Nephron progenitor cell (in vitro differentiated cells): Measurements from ENCODE around the gene LCLAT1.

Source experiments
- DNase-seq: peaks from one replicate; pipeline ENCODE4 v3.0.0; 2021
- H3K27ac Mint-ChIP-seq: 2 replicates; pipeline ENCODE4 v1.8.0; 2021; ENCODE audit warnings: mild to moderate bottlenecking, moderate library complexity, mixed read lengths
- H3K27me3 Mint-ChIP-seq: 2 replicates; pipeline ENCODE4 v1.8.0; 2021; ENCODE audit warnings: mild to moderate bottlenecking, low read depth, mixed read lengths; ENCODE audit not compliant: poor library complexity
- H3K36me3 Mint-ChIP-seq: 2 replicates; pipeline ENCODE4 v1.8.0; 2021; ENCODE audit warnings: low read depth, mixed read lengths
- H3K4me1 Mint-ChIP-seq: 2 replicates; pipeline ENCODE4 v1.8.0; 2021; ENCODE audit warnings: mixed read lengths
- H3K4me3 Mint-ChIP-seq: 2 replicates; pipeline ENCODE4 v1.8.0; 2021; ENCODE audit warnings: mild to moderate bottlenecking, moderate library complexity, mixed read lengths
- H3K9me3 Mint-ChIP-seq: 2 replicates; pipeline ENCODE4 v1.8.0; 2021; ENCODE audit warnings: mild to moderate bottlenecking, moderate library complexity, mixed read lengths
- TF ChIP-seq, protein P1 (sequence below): fragments of 200-600 bp; sonication (generic); IDR thresholded peaks from 2 replicates; pipeline ENCODE4 v1.5.0; 2021; ENCODE audit warnings: antibody characterized with exemption

The LCLAT1 gene

GRCh38 chr2:30447149-30448045 lies at the start of gene LCLAT1:
Gene LCLAT1 (plus strand): TSS chr2:30447246. CDS start chr2:30525591, 78,345 bp downstream.
- TF ChIP-seq, protein P1, sequence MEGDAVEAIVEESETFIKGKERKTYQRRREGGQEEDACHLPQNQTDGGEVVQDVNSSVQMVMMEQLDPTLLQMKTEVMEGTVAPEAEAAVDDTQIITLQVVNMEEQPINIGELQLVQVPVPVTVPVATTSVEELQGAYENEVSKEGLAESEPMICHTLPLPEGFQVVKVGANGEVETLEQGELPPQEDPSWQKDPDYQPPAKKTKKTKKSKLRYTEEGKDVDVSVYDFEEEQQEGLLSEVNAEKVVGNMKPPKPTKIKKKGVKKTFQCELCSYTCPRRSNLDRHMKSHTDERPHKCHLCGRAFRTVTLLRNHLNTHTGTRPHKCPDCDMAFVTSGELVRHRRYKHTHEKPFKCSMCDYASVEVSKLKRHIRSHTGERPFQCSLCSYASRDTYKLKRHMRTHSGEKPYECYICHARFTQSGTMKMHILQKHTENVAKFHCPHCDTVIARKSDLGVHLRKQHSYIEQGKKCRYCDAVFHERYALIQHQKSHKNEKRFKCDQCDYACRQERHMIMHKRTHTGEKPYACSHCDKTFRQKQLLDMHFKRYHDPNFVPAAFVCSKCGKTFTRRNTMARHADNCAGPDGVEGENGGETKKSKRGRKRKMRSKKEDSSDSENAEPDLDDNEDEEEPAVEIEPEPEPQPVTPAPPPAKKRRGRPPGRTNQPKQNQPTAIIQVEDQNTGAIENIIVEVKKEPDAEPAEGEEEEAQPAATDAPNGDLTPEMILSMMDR, result no peak
- Mint-ChIP-seq H3K27me3 (peaks cover 14% of the 10 kb centered on the region), H3K27ac (peak within 1 kb of the TSS; percentile 87), H3K4me3 (peak within 1 kb of the TSS; percentile 90), H3K9me3 (no peaks in the 10 kb centered on the region), H3K4me1 (peaks cover 24% of the 10 kb centered on the region), H3K36me3 (peaks cover 21% of the 10 kb centered on the region)
- DNase-seq, result peak; percentile 79

GRCh38 chr2:30398084-30398873 lies 48.8 kb upstream of the LCLAT1 start:
- peaks cover 17% of the 10 kb centered on the region for H3K4me1 Mint-ChIP-seq
- DNase-seq, result no peak
- H3K4me3 Mint-ChIP-seq, result no peak overlapping the region
- H3K36me3 Mint-ChIP-seq, result no peaks in the 10 kb centered on the region
- H3K27me3 Mint-ChIP-seq, result peaks cover 13% of the 10 kb centered on the region
- no peak overlapping the region for H3K27ac Mint-ChIP-seq
- TF ChIP-seq, protein P1, result no peak
- H3K9me3 Mint-ChIP-seq, result no peaks in the 10 kb centered on the region

GRCh38 chr2:30400151-30400954 lies 46.7 kb upstream of the LCLAT1 start:
- Mint-ChIP-seq H3K36me3 (no peaks in the 10 kb centered on the region), H3K4me1 (peaks cover 37% of the 10 kb centered on the region), H3K27ac (no peak overlapping the region), H3K4me3 (no peak overlapping the region), H3K27me3 (peaks cover 8% of the 10 kb centered on the region), H3K9me3 (no peaks in the 10 kb centered on the region)
- TF ChIP-seq, protein P1, result no peak
- DNase-seq, result no peak

GRCh38 chr2:30402441-30403182 lies 44.4 kb upstream of the LCLAT1 start:
- H3K27ac Mint-ChIP-seq, result peak overlapping the region; percentile 64
- no peaks in the 10 kb centered on the region for H3K36me3 Mint-ChIP-seq
- peaks cover 2% of the 10 kb centered on the region for H3K27me3 Mint-ChIP-seq
- no peak overlapping the region for H3K4me3 Mint-ChIP-seq
- TF ChIP-seq, protein P1, result no peak
- H3K4me1 Mint-ChIP-seq, result peaks cover 46% of the 10 kb centered on the region
- no peaks in the 10 kb centered on the region for H3K9me3 Mint-ChIP-seq
- no peak for DNase-seq

DNA sequence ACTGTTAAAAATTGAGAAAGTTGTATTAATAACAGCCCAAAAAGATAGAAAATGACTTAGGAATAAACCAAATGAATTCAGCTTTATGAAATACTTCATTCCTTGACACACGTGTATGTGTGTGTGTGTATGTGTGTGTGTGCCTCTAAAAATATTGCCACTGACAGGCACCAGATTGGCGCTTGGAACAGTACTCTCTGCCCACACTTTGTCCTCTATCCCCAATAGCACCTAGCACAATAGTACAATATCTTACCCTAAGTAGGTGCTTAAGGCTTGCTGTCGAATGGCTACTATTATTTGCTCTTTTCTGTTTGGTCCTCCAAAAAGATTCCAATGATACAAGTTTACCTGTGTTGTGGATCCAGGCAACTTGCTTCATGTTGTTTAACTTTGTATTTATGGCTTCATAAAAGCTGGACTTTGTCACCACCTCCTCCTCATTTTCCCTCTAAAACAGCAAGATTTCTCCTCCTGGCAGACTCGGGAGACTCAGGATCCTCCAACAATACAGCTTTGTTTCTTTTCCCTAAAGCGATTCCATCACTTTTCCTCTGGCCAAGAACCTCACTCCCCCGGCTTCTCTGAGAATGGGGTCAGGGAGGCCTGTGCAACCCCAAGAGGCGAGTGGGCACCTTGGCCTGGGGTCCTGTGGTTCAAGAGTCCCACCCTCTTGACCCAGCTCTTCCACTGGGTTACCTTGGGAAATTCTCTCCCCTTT lies 43.3 kb upstream of the LCLAT1 start:
- peaks cover 2% of the 10 kb centered on the region for H3K27me3 Mint-ChIP-seq

More for the DNA sequence above, 43.3 kb upstream of the LCLAT1 start:
- DNase-seq, result no peak
- TF ChIP-seq, protein P1, result no peak
- Mint-ChIP-seq H3K36me3 (no peaks in the 10 kb centered on the region), H3K9me3 (no peaks in the 10 kb centered on the region), H3K27ac (peak overlapping the region; percentile 78), H3K4me1 (peaks cover 58% of the 10 kb centered on the region), H3K4me3 (no peak overlapping the region)
